H1 (cell line): Measurements from ENCODE around the gene RAB22A. TPM values are rescaled to one million over a fixed set of nuclear protein-coding genes. Genes with fewer than 3 reads are reported as not detected.

ENCODE experiments used
- CTCF ChIA-PET: fragments of 300-600 bp; sonication (Branson Sonifier 250); formaldehyde crosslinking; loops from one replicate; lab custom pipeline; 2021; ENCODE audit not compliant: partially characterized antibody; lab: Charles Lee
- POLR2A ChIA-PET: fragments of 300-600 bp; sonication (Branson Sonifier 250); formaldehyde crosslinking; loops from one replicate; lab custom pipeline; 2021; ENCODE audit warnings: inconsistent platforms; ENCODE audit not compliant: partially characterized antibody; lab: Charles Lee
- DNase-seq, 2 experiments: peaks; one replicate each; pipeline versions ENCODE4 v3.0.0 to v3.0.0-alpha.2; 2010 to 2022; ENCODE audit warnings: low spot score in 2 of 2, low read depth in 1 of 2, mixed read lengths in 1 of 2
- FAIRE-seq: peaks from 2 replicates; lab custom pipeline; 2011; peaks lifted over from hg19 to GRCh38; lab: Jason Lieb, UNC
- H2AFZ ChIP-seq: 2 replicates; pipeline ENCODE4 v1.8.1; 2012; ENCODE audit warnings: low read length, inconsistent platforms
- H2AK5ac ChIP-seq: 2 replicates; pipeline ENCODE4 v1.6.1; 2013; ENCODE audit warnings: low read depth, low read length
- H2BK120ac ChIP-seq: replicated peaks from 2 replicates; pipeline ENCODE3; 2013; ENCODE audit warnings: low read depth, low read length, inconsistent platforms
- H2BK12ac ChIP-seq: 2 replicates; pipeline ENCODE4 v1.6.1; 2013; ENCODE audit warnings: low read depth, low read length
- H2BK15ac ChIP-seq: 2 replicates; pipeline ENCODE4 v1.6.1; 2013; ENCODE audit warnings: low read length
- H2BK20ac ChIP-seq: 2 replicates; pipeline ENCODE4 v1.6.1; 2013; ENCODE audit warnings: low read length
- H2BK5ac ChIP-seq: 2 replicates; pipeline ENCODE4 v1.6.1; 2013; ENCODE audit warnings: low read depth, low read length
- H3K14ac ChIP-seq: 2 replicates; pipeline ENCODE4 v1.6.1; 2013; ENCODE audit warnings: inconsistent platforms; ENCODE audit not compliant: insufficient read length
- H3K18ac ChIP-seq: 2 replicates; pipeline ENCODE4 v1.6.1; 2013; ENCODE audit warnings: low read length; ENCODE audit errors: extremely low read depth
- H3K23ac ChIP-seq: 2 replicates; pipeline ENCODE4 v1.6.1; 2013; ENCODE audit warnings: inconsistent platforms; ENCODE audit not compliant: insufficient read length
- H3K23me2 ChIP-seq: 2 replicates; pipeline ENCODE4 v1.6.1; 2013; ENCODE audit warnings: low read depth, low read length
- H3K27ac ChIP-seq: 2 replicates; pipeline ENCODE4 v1.6.1; 2011; ENCODE audit warnings: low read depth, low read length, inconsistent platforms
- H3K27me3 ChIP-seq, 4 experiments: replicated peaks in 1 of 4; 1 replicate in 1 of 4; 2 replicates in 3 of 4; pipeline versions ENCODE4 v1.6.1 to v1.8.1; 2011 to 2013; ENCODE audit warnings: low read length in 3 of 4, mild to moderate bottlenecking in 3 of 4, inconsistent platforms in 2 of 4, mixed read lengths in 2 of 4, moderate library complexity in 1 of 4; ENCODE audit not compliant: control insufficient read depth in 3 of 4, insufficient read depth in 3 of 4; ENCODE audit errors: extremely low read depth in 1 of 4
- H3K36me3 ChIP-seq, 4 experiments: 2 replicates each; pipeline versions ENCODE4 v1.6.1 to v1.8.1; 2011 to 2013; ENCODE audit warnings: mild to moderate bottlenecking in 4 of 4, low read length in 3 of 4, moderate library complexity in 2 of 4, control low read depth in 1 of 4, inconsistent platforms in 1 of 4; ENCODE audit not compliant: insufficient read depth in 4 of 4, control insufficient read depth in 2 of 4
- H3K4ac ChIP-seq: replicated peaks from 2 replicates; pipeline ENCODE3; 2013; ENCODE audit warnings: low read length, low read depth, mixed read lengths, inconsistent platforms; ENCODE audit not compliant: insufficient read length
- H3K4me1 ChIP-seq, 4 experiments: replicated peaks in 1 of 4; 1 replicate in 1 of 4; 2 replicates in 3 of 4; pipeline versions ENCODE4 v1.6.1 to v1.8.1; 2011 to 2013; ENCODE audit warnings: low read length in 3 of 4, inconsistent platforms in 2 of 4, mixed read lengths in 1 of 4; ENCODE audit not compliant: insufficient read depth in 4 of 4, control insufficient read depth in 3 of 4
- H3K4me2 ChIP-seq, 2 experiments: 2 replicates each; pipeline versions ENCODE4 v1.6.1 to v1.8.1; 2011 to 2013; ENCODE audit warnings: low read depth in 2 of 2, low read length in 2 of 2, control low read depth in 1 of 2, inconsistent platforms in 1 of 2, mild to moderate bottlenecking in 1 of 2; ENCODE audit not compliant: insufficient read depth in 1 of 2
- H3K4me3 ChIP-seq, 4 experiments: fragments of 200-600, 300-600 bp in 1 of 4; sonication (generic), shearing (Covaris generic), sonication (Bioruptor Twin) in 1 of 4; 2 replicates each; pipeline versions ENCODE4 v1.5.1 to v1.8.1; 2011 to 2016; ENCODE audit warnings: low read length in 4 of 4, low read depth in 3 of 4, control low read depth in 2 of 4, inconsistent platforms in 2 of 4, mild to moderate bottlenecking in 2 of 4, mixed read lengths in 1 of 4, moderate library complexity in 1 of 4; ENCODE audit not compliant: insufficient read depth in 2 of 4; ENCODE audit errors: extremely low read depth in 1 of 4
- H3K56ac ChIP-seq: replicated peaks from 2 replicates; pipeline ENCODE3; 2013; ENCODE audit warnings: low read depth, mild to moderate bottlenecking, mixed read lengths, low read length, inconsistent platforms; ENCODE audit not compliant: insufficient read length
- H3K79me1 ChIP-seq: 2 replicates; pipeline ENCODE4 v1.6.1; 2013; ENCODE audit warnings: low read depth, low read length, control low read depth
- H3K79me2 ChIP-seq, 2 experiments: 2 replicates each; pipeline versions ENCODE4 v1.6.1 to v1.8.1; 2012 to 2013; ENCODE audit warnings: low read length in 2 of 2, mild to moderate bottlenecking in 2 of 2, inconsistent platforms in 1 of 2; ENCODE audit not compliant: insufficient read depth in 2 of 2, control insufficient read depth in 1 of 2
- H3K9ac ChIP-seq, 4 experiments: replicated peaks in 1 of 4; 1 replicate in 1 of 4; 2 replicates in 3 of 4; pipeline versions ENCODE4 v1.6.1 to v1.8.1; 2011 to 2013; ENCODE audit warnings: low read depth in 3 of 4, low read length in 3 of 4, control low read depth in 2 of 4, mild to moderate bottlenecking in 2 of 4, moderate library complexity in 2 of 4, inconsistent platforms in 1 of 4; ENCODE audit errors: extremely low read depth in 1 of 4
- H3K9me3 ChIP-seq, 2 experiments: 2 replicates each; pipeline versions ENCODE4 v1.6.1 to v1.8.1; 2012 to 2013; ENCODE audit warnings: mild to moderate bottlenecking in 2 of 2, moderate library complexity in 2 of 2, control low read depth in 1 of 2, inconsistent platforms in 1 of 2, low read depth in 1 of 2, low read length in 1 of 2, mixed read lengths in 1 of 2; ENCODE audit not compliant: insufficient read depth in 2 of 2
- H4K20me1 ChIP-seq, 2 experiments: replicated peaks in 1 of 2; 2 replicates each; pipeline versions ENCODE3 to v1.8.1; 2011 to 2013; ENCODE audit warnings: inconsistent platforms in 2 of 2, low read length in 2 of 2, mild to moderate bottlenecking in 1 of 2; ENCODE audit not compliant: insufficient read depth in 2 of 2, control insufficient read depth in 1 of 2
- H4K5ac ChIP-seq: 2 replicates; pipeline ENCODE4 v1.6.1; 2013; ENCODE audit warnings: low read length, low read depth, mixed read lengths, inconsistent platforms; ENCODE audit not compliant: insufficient read length
- H4K8ac ChIP-seq: 2 replicates; pipeline ENCODE4 v1.8.0; 2013; ENCODE audit warnings: mild to moderate bottlenecking, moderate library complexity, low read length, inconsistent platforms; ENCODE audit not compliant: insufficient read depth; ENCODE audit errors: extremely low read depth
- H4K91ac ChIP-seq: replicated peaks from 2 replicates; pipeline ENCODE3; 2013; ENCODE audit warnings: low read length, mixed read lengths, inconsistent platforms; ENCODE audit not compliant: insufficient read length
- CBX5 ChIP-seq: fragments of 300-800, 300-1000 bp; sonication (generic); IDR thresholded peaks from 2 replicates; pipeline ENCODE4 v1.7.1; 2016; ENCODE audit warnings: antibody characterized with exemption, low read length, low read depth
- CHD1 ChIP-seq: IDR thresholded peaks from 2 replicates; pipeline ENCODE4 v1.6.1; 2012; ENCODE audit warnings: low read depth, low read length, improper control_type of control experiment
- CHD2 ChIP-seq: IDR thresholded peaks from 2 replicates; pipeline ENCODE4 v1.6.1; 2012; ENCODE audit warnings: low read length, improper control_type of control experiment
- KDM5A ChIP-seq: fragments of 200-600 bp; IDR thresholded peaks from 2 replicates; pipeline ENCODE4 v1.7.1; 2012; ENCODE audit warnings: mild to moderate bottlenecking, low read length, inconsistent platforms, mixed read lengths
- NANOG ChIP-seq: IDR thresholded peaks from 2 replicates; pipeline ENCODE4 v1.6.1; 2011; ENCODE audit warnings: low read length, low read depth, mild to moderate bottlenecking, inconsistent platforms; ENCODE audit not compliant: insufficient read depth, poor library complexity, severe bottlenecking
- RXRA ChIP-seq: IDR thresholded peaks from 2 replicates; pipeline ENCODE4 v1.6.1; 2011; ENCODE audit warnings: low read depth, mild to moderate bottlenecking, low read length, moderate library complexity; ENCODE audit not compliant: insufficient read depth
- SUZ12 ChIP-seq: fragments of 200-600 bp; sonication (generic); IDR thresholded peaks from 2 replicates; pipeline ENCODE4 v1.6.1; 2012; ENCODE audit warnings: mild to moderate bottlenecking, inconsistent platforms, low read length, moderate library complexity, mixed read lengths
- TAF7 ChIP-seq: optimal IDR thresholded peaks from 2 replicates; pipeline ENCODE3; 2011; ENCODE audit warnings: low read depth, mild to moderate bottlenecking, inconsistent platforms, low read length, moderate library complexity, borderline replicate concordance
- TEAD4 ChIP-seq: IDR thresholded peaks from 2 replicates; pipeline ENCODE4 v1.6.1; 2012; ENCODE audit warnings: low read depth, low read length, inconsistent platforms, mixed read lengths
- WGBS, 2 experiments: shearing (Covaris generic) in 1 of 2; methylation state at CpG; one replicate each; pipeline versions ENCODE4 v1.1.6 to v1.1.7; 2013 to 2015; ENCODE audit warnings: low lambda C conversion rate in 2 of 2, mixed read lengths in 2 of 2, inconsistent platforms in 1 of 2, low coverage in 1 of 2, missing lambda C conversion rate in 1 of 2; ENCODE audit not compliant: insufficient replicate concordance in 2 of 2, insufficient coverage in 1 of 2, insufficient read length in 1 of 2; ENCODE audit errors: extremely low coverage in 1 of 2, missing lambda C conversion rate in 1 of 2; 5-methylcytosine and 5-hydroxymethylcytosine counted together
- polyA plus RNA-seq, 7 experiments: library from polyadenylated mRNA; depleted of rRNA in 3 of 7; stranded (reverse) in 5 of 7; unstranded in 2 of 7; fragments of >200 nt in 5 of 7; fragments of 200-250 nt in 2 of 7; gene quantifications; 1 replicate in 5 of 7; 2 replicates in 1 of 7; 4 replicates in 1 of 7; pipeline versions ENCODE4 v1.2.1 to v1.2.3, GENCODE V29; 2011 to 2013; ENCODE audit warnings: missing spikeins in 2 of 7, mixed read lengths in 2 of 7
- total RNA-seq: library from RNA; stranded (reverse); fragmentation: NEBNext Ultra II Directional; extraction: Animal tissue kit (Norgen Biotek cat#: 25700); gene quantifications from 2 replicates; pipeline ENCODE4 v1.2.1, GENCODE V29; 2021
- TF ChIP-seq, protein P1 (sequence below): IDR thresholded peaks from 2 replicates; pipeline ENCODE4 v1.6.1; 2012; ENCODE audit warnings: inconsistent platforms

RAB22A gene
- total and polyA plus RNA-seq, 2 of the 8 experiments (the other 6 are each of a cell fraction or from before 2014, with no cell fraction given): 3.1 to 6.6 TPM

DNA sequence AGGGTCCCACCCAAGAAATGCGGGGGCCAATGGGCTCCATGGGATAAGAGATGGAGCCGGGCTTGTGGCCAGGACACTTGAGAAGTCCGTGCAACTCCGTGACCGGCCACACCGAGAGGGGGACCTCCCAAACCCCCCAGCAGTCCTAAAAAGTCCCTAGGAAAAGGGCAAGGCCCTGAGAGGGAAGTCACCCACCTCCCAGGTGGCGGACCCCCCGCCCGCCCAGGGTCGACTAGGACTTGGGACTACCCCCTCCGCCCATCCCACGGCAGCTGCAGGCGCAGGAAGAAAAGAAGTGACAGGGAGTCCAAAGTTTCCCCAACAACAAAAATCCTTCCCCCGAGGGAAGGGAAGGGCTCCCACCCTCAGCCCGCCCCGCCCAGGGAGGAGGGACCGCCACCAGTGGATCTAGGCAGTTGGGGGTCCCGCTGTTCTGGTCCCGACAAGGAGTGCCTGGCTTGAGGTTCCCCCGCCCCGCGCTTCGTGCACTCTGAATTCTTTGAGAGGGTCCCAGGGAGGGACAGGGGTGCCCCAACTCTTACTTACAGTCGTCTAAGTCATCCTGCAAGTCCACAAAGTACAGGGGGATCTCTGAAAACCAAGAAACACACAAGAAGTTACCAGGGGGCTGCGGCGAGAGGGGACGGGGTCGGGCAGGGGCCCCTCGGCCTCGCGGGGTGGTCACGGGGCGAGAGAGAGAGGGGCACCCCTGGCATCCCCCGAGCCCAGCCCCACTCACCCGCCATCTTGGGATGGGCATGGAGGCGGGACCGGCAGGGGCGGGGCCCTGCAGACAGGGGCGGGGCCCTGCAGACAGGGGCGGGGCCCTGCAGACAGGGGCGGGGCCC, 611 bp upstream of the RAB22A start:
- Histone ChIP-seq H2BK15ac (no peak overlapping the region), H2AK5ac (no peak overlapping the region), H4K91ac (peak overlapping the region; percentile 48), H2BK5ac (peak overlapping the region; percentile 52; the same call in 1 of the 2 replicates), H3K79me1 (peaks cover 2% of the 10 kb centered on the region; the same call in 1 of the 2 replicates), H4K8ac (peak overlapping the region; percentile 96), H4K5ac (no peak overlapping the region), H2BK20ac (no peak overlapping the region), H3K4me3 (peak overlapping the region; percentile 76 to 97 (median 90)), H2BK12ac (no peak overlapping the region), H3K56ac (no peak overlapping the region), H4K20me1 (no peaks in the 10 kb centered on the region), H3K9me3 (no peaks in the 10 kb centered on the region), H3K27ac (no peak overlapping the region; the same call in 1 of the 2 replicates), H3K36me3 (peaks cover 0 to 10% (median 4%) of the 10 kb centered on the region in 4 experiments; a peak in 4 of 8 replicates), H3K23me2 (0 out of 2 replicates have a peak, but pooled peaks cover 5% of the 10 kb centered on the region), H2AFZ (peak overlapping the region; percentile 42; the same call in 1 of the 2 replicates), H3K27me3 (no peaks in the 10 kb centered on the region), H3K79me2 (peaks cover 0 to 9% of the 10 kb centered on the region in 2 experiments; a peak in 1 of 4 replicates), H3K4me2 (peak overlapping the region; percentile 49 to 80), H2BK120ac (no peak overlapping the region), H3K4me1 (peaks cover 0 to 3% (median 0%) of the 10 kb centered on the region in 4 experiments; a peak in 2 of 7 replicates), H3K18ac (peak overlapping the region; percentile 83), H3K14ac (no peak overlapping the region), H3K23ac (no peak overlapping the region), H3K4ac (no peak overlapping the region), H3K9ac (peak overlapping the region; percentile 55 to 77 (median 68))
- CTCF ChIA-PET: interaction anchor here (0.9 to 1.3 kb wide), 2 partner anchors 61 to 138 kb away, joined by 4 read pairs; no protein-coding TSS in a partner anchor
- POLR2A ChIA-PET: interaction anchor here (1.0 to 1.5 kb wide), 4 partner anchors 13 to 63 kb away, joined by 3 to 4 read pairs (median 4); no protein-coding TSS in a partner anchor
- WGBS, 2 experiments: 29% methylated on average over 19 of the region's 41 CpGs; no CpG with 5 or more reads in 1 of the 2 experiments
- peak in 1 of 2 experiments; percentile 82 for DNase-seq
- FAIRE-seq: no peak
- TF ChIP-seq TAF7: peak; percentile 15
- TF ChIP-seq RXRA: no peak
- TF ChIP-seq NANOG: no peak
- TF ChIP-seq CHD2: no peak
- no peak for TF ChIP-seq CHD1
- no peak for TF ChIP-seq TEAD4
- TF ChIP-seq, protein P1, sequence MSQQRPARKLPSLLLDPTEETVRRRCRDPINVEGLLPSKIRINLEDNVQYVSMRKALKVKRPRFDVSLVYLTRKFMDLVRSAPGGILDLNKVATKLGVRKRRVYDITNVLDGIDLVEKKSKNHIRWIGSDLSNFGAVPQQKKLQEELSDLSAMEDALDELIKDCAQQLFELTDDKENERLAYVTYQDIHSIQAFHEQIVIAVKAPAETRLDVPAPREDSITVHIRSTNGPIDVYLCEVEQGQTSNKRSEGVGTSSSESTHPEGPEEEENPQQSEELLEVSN: no peak
- no peak for TF ChIP-seq SUZ12
- TF ChIP-seq CBX5: no peak
- peak; percentile 63; the same call in 1 of the 2 replicates for TF ChIP-seq KDM5A
